Right lobe of liver (tissue), 6 donors: ENCODE results near the gene SEMG2. TPM values are rescaled to one million over a fixed set of nuclear protein-coding genes. Genes with fewer than 3 reads are reported as not detected.

Source experiments
- ATAC-seq, 4 donors: fragments of 200-7000 bp; cut with Tn5 transposase; one replicate each; pipeline ENCODE4 v1.9.1; 2020; ENCODE audit warnings: mild to moderate bottlenecking in 4 of 4, moderate library complexity in 4 of 4
- DNase-seq, 3 donors: peaks; one replicate each; pipeline ENCODE4 v3.0.0-alpha.2; 2020
- H3K27ac ChIP-seq, 3 donors: fragments of 200-600 bp; one replicate each; pipeline ENCODE4 v1.8.0; 2022
- H3K27me3 ChIP-seq, 2 donors: fragments of 200-600 bp; one replicate each; pipeline ENCODE4 v1.8.0; 2022
- H3K36me3 ChIP-seq, 4 donors: fragments of 200-600 bp; sonication (generic) in 1 of 4; one replicate each; pipeline versions ENCODE4 v1.5.1 to v1.8.0; 2017 to 2022; ENCODE audit warnings: control low read depth in 1 of 4
- H3K4me1 ChIP-seq, 4 donors: fragments of 200-600 bp; sonication (generic) in 1 of 4; one replicate each; pipeline versions ENCODE4 v1.5.1 to v1.8.0; 2017 to 2022; ENCODE audit warnings: control low read depth in 1 of 4
- H3K4me3 ChIP-seq, 3 donors: fragments of 200-600 bp; one replicate each; pipeline ENCODE4 v1.8.0; 2022
- H3K9me3 ChIP-seq, 4 donors: fragments of 200-600 bp; sonication (generic) in 1 of 4; one replicate each; pipeline versions ENCODE4 v1.5.1 to v1.8.0; 2017 to 2022; ENCODE audit warnings: control low read depth in 1 of 4
- CTCF ChIP-seq, 4 donors: fragments of 200-600 bp in 3 of 4; fragments of 450-650 bp in 1 of 4; IDR thresholded peaks; one replicate each; pipeline versions ENCODE4 v1.5.1 to v1.8.0; 2016 to 2022; ENCODE audit warnings: antibody characterized with exemption in 4 of 4, mild to moderate bottlenecking in 2 of 4
- POLR2A ChIP-seq: fragments of 450-650 bp; IDR thresholded peaks from one replicate; pipeline ENCODE4 v1.6.1; 2017; ENCODE audit warnings: antibody characterized with exemption, mild to moderate bottlenecking
- WGBS: methylation state at CpG from one replicate; pipeline ENCODE4 v1.1.6; 2018; ENCODE audit warnings: low coverage, low lambda C conversion rate; ENCODE audit not compliant: insufficient coverage; ENCODE audit errors: missing lambda C conversion rate; 5-methylcytosine and 5-hydroxymethylcytosine counted together
- intact Hi-C, 2 donors: fragments of 100-400 bp; cut with DNase I; formaldehyde crosslinking; loops; one replicate each; pipeline versions ENCODE4 v1.11.2 to v1.14.1; 2022
- long read RNA-seq: library from polyadenylated mRNA; unstranded; transcript quantifications from one replicate; pipeline ENCODE4 v2.0.0, GENCODE V29; 2019
- total RNA-seq, 6 experiments: library from RNA; depleted of rRNA in 2 of 6; stranded (reverse); fragments of >200 nt in 2 of 6; fragmentation: NEBNext Ultra II Directional in 3 of 6; extraction: Animal tissue kit (Norgen Biotek cat#: 25700) in 3 of 6; gene quantifications; one replicate each; pipeline versions ENCODE4 v1.1.0 to v1.2.4, GENCODE V29; 2016 to 2023
- donor health status: DM: no; HTN: yes; CAD: no.
- donor health status: DM: no; HTN: no; CAD: no.
- donor health status: DM: no; HTN: no; CAD: no.
- donor health status: DM: no; HTN: yes; CAD: no.
- donor health status: DM: no; HTN: yes; CAD: no.

SEMG2 gene
- not detected for total RNA-seq
- long read RNA-seq: 0 reads

- DNase-seq (no peak), ATAC-seq (no peak)
- no peak for TF ChIP-seq CTCF (IDR thresholded peaks at IDR 0.05)
- no peak for TF ChIP-seq POLR2A
- H3K4me3 ChIP-seq: no peak within 1 kb of the TSS
- 74% methylated on average over 4 of the region's 4 CpGs for WGBS
- no peaks in the 10 kb centered on the region for H3K36me3 ChIP-seq
- no peaks in the 10 kb centered on the region for H3K27me3 ChIP-seq
- H3K9me3 ChIP-seq: no peaks in the 10 kb centered on the region
- no peak within 1 kb of the TSS for H3K27ac ChIP-seq
- no peaks in the 10 kb centered on the region for H3K4me1 ChIP-seq
- intact Hi-C loops: no loop called here
These were observed at the start of gene SEMG2 for GRCh38 chr20:45221076-45221475. Gene SEMG2, plus strand, starts transcription at chr20:45221373. Its CDS starts 17 bp downstream, at chr20:45221390.

- no peak overlapping the region for H3K27ac ChIP-seq
- no peak for DNase-seq
These were observed 47.7 kb upstream of the SEMG2 start for GRCh38 chr20:45173522-45173921.

GRCh38 chr20:45174434-45175364 is 46.5 kb upstream of the SEMG2 start, which contains the start of gene PI3:
Gene PI3, plus strand, starts transcription at chr20:45174902. Its CDS starts 21 bp downstream, at chr20:45174923.
- Histone ChIP-seq H3K27me3 (no peaks in the 10 kb centered on the region), H3K4me1 (no peaks in the 10 kb centered on the region), H3K9me3 (no peaks in the 10 kb centered on the region), H3K4me3 (no peak within 1 kb of the TSS), H3K27ac (no peak within 1 kb of the TSS), H3K36me3 (no peaks in the 10 kb centered on the region)
- intact Hi-C loops: no loop called here
- DNase-seq (no peak), ATAC-seq (no peak)
- no peak for TF ChIP-seq CTCF (IDR thresholded peaks at IDR 0.05)
- no peak for TF ChIP-seq POLR2A
- WGBS: 35% methylated on average over 3 of the region's 8 CpGs

More at GRCh38 chr20:45173522-45173921, 47.7 kb upstream of the SEMG2 start:
- ATAC-seq: no peak
- no peak for TF ChIP-seq POLR2A
- TF ChIP-seq CTCF (IDR thresholded peaks at IDR 0.05): no peak
- Histone ChIP-seq H3K27me3 (no peaks in the 10 kb centered on the region), H3K4me1 (no peaks in the 10 kb centered on the region), H3K9me3 (no peaks in the 10 kb centered on the region), H3K4me3 (no peak overlapping the region), H3K36me3 (no peaks in the 10 kb centered on the region)
- WGBS: 5% methylated on average over 1 of the region's 1 CpG
- intact Hi-C loops: no loop called here

GRCh38 chr20:45176526-45177267 is 44.5 kb upstream of the SEMG2 start:
- no peaks in the 10 kb centered on the region for H3K27me3 ChIP-seq
- ATAC-seq (no peak), DNase-seq (no peak)
- no peak overlapping the region for H3K4me3 ChIP-seq
- no peak for TF ChIP-seq POLR2A
- H3K4me1 ChIP-seq: no peaks in the 10 kb centered on the region
- no peaks in the 10 kb centered on the region for H3K36me3 ChIP-seq
- WGBS: 74% methylated on average over 4 of the region's 4 CpGs
- no peaks in the 10 kb centered on the region for H3K9me3 ChIP-seq
- H3K27ac ChIP-seq: no peak overlapping the region
- intact Hi-C loops: no loop called here

GRCh38 chr20:45179166-45179565 is 42.0 kb upstream of the SEMG2 start:
- Histone ChIP-seq H3K4me3 (no peak overlapping the region), H3K36me3 (no peaks in the 10 kb centered on the region), H3K4me1 (no peaks in the 10 kb centered on the region), H3K9me3 (no peaks in the 10 kb centered on the region), H3K27ac (no peak overlapping the region), H3K27me3 (no peaks in the 10 kb centered on the region)
- ATAC-seq: no peak
- 17% methylated on average over 1 of the region's 2 CpGs for WGBS
- DNase-seq: no peak
- intact Hi-C loops: no loop called here
- TF ChIP-seq CTCF (IDR thresholded peaks at IDR 0.05) (no peak), POLR2A (no peak)
